HCT116 (cell line): Measurements from ENCODE around the gene ZNF576. TPM values are rescaled to one million over a fixed set of nuclear protein-coding genes. Genes with fewer than 3 reads are reported as not detected.

Experiments used
- ATAC-seq: fragments of 200-7000 bp; cut with Tn5 transposase; 2 replicates; pipeline ENCODE4 v1.9.1; 2020; ENCODE audit warnings: mild to moderate bottlenecking, moderate library complexity
- BruUV-seq: library from RNA; stranded (reverse); fragments of 400-500 nt; replicated peaks from 2 replicates; lab custom pipeline; 2021; lab: Mats Ljungman, UMichigan
- CTCF ChIA-PET: fragments of 300-600 bp; sonication (Branson Sonifier 250); formaldehyde crosslinking; loops from one replicate; lab custom pipeline; 2021; ENCODE audit warnings: antibody characterized with exemption; lab: Charles Lee
- POLR2A ChIA-PET: fragments of 300-600, 350-600 bp; sonication (Branson Sonifier 250); formaldehyde crosslinking; loops from one replicate; lab custom pipeline; 2021; ENCODE audit warnings: antibody characterized with exemption; lab: Charles Lee
- RAD21 ChIA-PET, 2 experiments: fragments of 300-600 bp; sonication (Branson Sonifier 250); formaldehyde crosslinking; loops; one replicate each; lab custom pipeline; 2023; ENCODE audit warnings: low total read pairs in 2 of 2; ENCODE audit not compliant: uncharacterized antibody in 2 of 2, unreplicated experiment in 2 of 2, low non-redundant PET in 1 of 2; lab: Charles Lee
- DNase-seq: peaks from one replicate; pipeline ENCODE4 v3.0.0-alpha.2; 2010; ENCODE audit warnings: low read depth, low spot score
- H2AFZ ChIP-seq: fragments of 200-600 bp; shearing (Covaris generic), sonication (generic); 2 replicates; pipeline ENCODE4 v1.6.1; 2017; ENCODE audit warnings: low read depth, mixed run types, mixed read lengths, antibody characterized with exemption, low read length; ENCODE audit not compliant: poor library complexity, severe bottlenecking
- H3K27ac ChIP-seq: 2 replicates; pipeline ENCODE4 v1.5.1; 2012; ENCODE audit warnings: low read depth, low read length
- H3K27me3 ChIP-seq: fragments of 200-600 bp; sonication (generic); 2 replicates; pipeline ENCODE4 v1.6.1; 2016; ENCODE audit warnings: mixed run types, low read length, mixed read lengths; ENCODE audit not compliant: insufficient read depth
- H3K36me3 ChIP-seq, 2 experiments: fragments of 200-500 bp in 1 of 2; fragments of 200-600 bp in 1 of 2; sonication (Bioruptor generic) in 1 of 2; sonication (generic) in 1 of 2; 2 replicates each; pipeline versions ENCODE4 v1.5.1 to v1.6.1; 2014 to 2016; ENCODE audit warnings: low read length in 2 of 2, inconsistent platforms in 1 of 2, mixed read lengths in 1 of 2, mixed run types in 1 of 2; ENCODE audit not compliant: insufficient read depth in 2 of 2, control insufficient read depth in 1 of 2
- H3K4me1 ChIP-seq, 2 experiments: fragments of 200-600 bp in 1 of 2; sonication (generic) in 1 of 2; 2 replicates each; pipeline versions ENCODE4 v1.5.1 to v1.6.1; 2012 to 2017; ENCODE audit warnings: low read length in 2 of 2, inconsistent platforms in 1 of 2, mild to moderate bottlenecking in 1 of 2, mixed read lengths in 1 of 2, mixed run types in 1 of 2, moderate library complexity in 1 of 2; ENCODE audit not compliant: insufficient read depth in 2 of 2, control insufficient read depth in 1 of 2
- H3K4me2 ChIP-seq: fragments of 200-600 bp; sonication (generic); 2 replicates; pipeline ENCODE4 v1.6.1; 2017; ENCODE audit warnings: mixed run types, low read length, mixed read lengths
- H3K4me3 ChIP-seq, 2 experiments: fragments of 200-600 bp in 1 of 2; sonication (generic) in 1 of 2; replicated peaks in 1 of 2; 2 replicates each; pipeline ENCODE4 v1.5.1; 2011 to 2016; ENCODE audit warnings: low read length in 2 of 2, control low read depth in 1 of 2, low read depth in 1 of 2, mild to moderate bottlenecking in 1 of 2, mixed read lengths in 1 of 2, mixed run types in 1 of 2
- H3K79me2 ChIP-seq: fragments of 200-600 bp; sonication (generic); 2 replicates; pipeline ENCODE4 v1.6.1; 2017; ENCODE audit warnings: mild to moderate bottlenecking, mixed run types, low read length, moderate library complexity, mixed read lengths; ENCODE audit not compliant: insufficient read depth
- H3K9ac ChIP-seq: fragments of 200-600 bp; sonication (generic); 2 replicates; pipeline ENCODE4 v1.6.1; 2016; ENCODE audit warnings: low read length, mixed read lengths
- H3K9me2 ChIP-seq: fragments of 200-600 bp; sonication (generic), shearing (Covaris generic); 2 replicates; pipeline ENCODE4 v1.6.1; 2017; ENCODE audit warnings: mixed run types, mild to moderate bottlenecking, moderate library complexity; ENCODE audit not compliant: insufficient read depth
- H3K9me3 ChIP-seq, 2 experiments: fragments of 200-500 bp in 1 of 2; fragments of 200-600 bp in 1 of 2; sonication (Bioruptor generic) in 1 of 2; sonication (generic) in 1 of 2; 2 replicates each; pipeline ENCODE4 v1.6.1; 2014 to 2017; ENCODE audit warnings: low read length in 2 of 2, mixed read lengths in 2 of 2, inconsistent platforms in 1 of 2, low read depth in 1 of 2, mild to moderate bottlenecking in 1 of 2, mixed run types in 1 of 2, moderate library complexity in 1 of 2; ENCODE audit not compliant: control insufficient read depth in 1 of 2, insufficient read depth in 1 of 2
- H4K20me1 ChIP-seq: fragments of 200-600 bp; sonication (generic), shearing (Covaris generic); 2 replicates; pipeline ENCODE4 v1.6.1; 2017; ENCODE audit warnings: mixed run types, mild to moderate bottlenecking, moderate library complexity; ENCODE audit not compliant: insufficient read depth
- CEBPB ChIP-seq: IDR thresholded peaks from 2 replicates; pipeline ENCODE4 v1.6.1; 2012; ENCODE audit warnings: low read depth
- EZH2 ChIP-seq: fragments of 200-600 bp; sonication (generic); IDR thresholded peaks from 2 replicates; pipeline ENCODE4 v1.6.1; 2017; ENCODE audit warnings: antibody characterized with exemption, mixed run types
- EZH2phosphoT487 ChIP-seq: fragments of 200-600 bp; IDR thresholded peaks from 2 replicates; pipeline ENCODE4 v1.6.1; 2018; ENCODE audit warnings: antibody characterized with exemption, borderline replicate concordance
- FOSL1 ChIP-seq: IDR thresholded peaks from 2 replicates; pipeline ENCODE4 v1.6.1; 2012; ENCODE audit warnings: low read depth
- POLR2A ChIP-seq: IDR thresholded peaks from 2 replicates; pipeline ENCODE4 v1.7.0; 2011; ENCODE audit warnings: borderline replicate concordance; ENCODE audit not compliant: insufficient read depth, insufficient read length; ENCODE audit errors: extremely low read depth
- POLR2AphosphoS5 ChIP-seq: IDR thresholded peaks from 2 replicates; pipeline ENCODE4 v1.6.1; 2011; ENCODE audit warnings: mild to moderate bottlenecking, low read depth, low read length, moderate library complexity
- ZFX ChIP-seq: fragments of 450-650 bp; IDR thresholded peaks from 2 replicates; pipeline ENCODE4 v1.6.1; 2017
- intact Hi-C: fragments of 100-400 bp; cut with micrococcal nuclease; formaldehyde crosslinking; loops from 2 replicates; pipeline ENCODE4 v1.10.0; 2022
- total RNA-seq: library from RNA; stranded (reverse); gene quantifications from one replicate; pipeline ENCODE4 v1.2.1, GENCODE V29; 2021; ENCODE audit not compliant: unreplicated experiment
- TF ChIP-seq, protein P1 (sequence below), 3 experiments: fragments of 200-600 bp in 1 of 3; sonication (generic) in 1 of 3; IDR thresholded peaks in 2 of 3; conservative IDR thresholded peaks in 1 of 3; 2 replicates each; pipeline ENCODE4 v1.5.1; 2012 to 2017; ENCODE audit warnings: low read depth in 2 of 3, low read length in 2 of 3, antibody characterized with exemption in 1 of 3, borderline replicate concordance in 1 of 3, control low read depth in 1 of 3, mild to moderate bottlenecking in 1 of 3, mixed read lengths in 1 of 3, mixed run types in 1 of 3, moderate library complexity in 1 of 3; ENCODE audit not compliant: insufficient read depth in 1 of 3
- TF ChIP-seq, protein P2 (sequence below): IDR thresholded peaks from 2 replicates; pipeline ENCODE4 v1.6.1; 2012
- TF ChIP-seq, protein P3 (sequence below): IDR thresholded peaks from 2 replicates; pipeline ENCODE4 v1.6.1; 2012; ENCODE audit warnings: low read depth
- TF ChIP-seq, protein P4 (sequence below): IDR thresholded peaks from 2 replicates; pipeline ENCODE4 v1.6.1; 2012

Gene ZNF576
- total RNA-seq, 1 experiment from 2014 or later = 11.2 TPM

DNA sequence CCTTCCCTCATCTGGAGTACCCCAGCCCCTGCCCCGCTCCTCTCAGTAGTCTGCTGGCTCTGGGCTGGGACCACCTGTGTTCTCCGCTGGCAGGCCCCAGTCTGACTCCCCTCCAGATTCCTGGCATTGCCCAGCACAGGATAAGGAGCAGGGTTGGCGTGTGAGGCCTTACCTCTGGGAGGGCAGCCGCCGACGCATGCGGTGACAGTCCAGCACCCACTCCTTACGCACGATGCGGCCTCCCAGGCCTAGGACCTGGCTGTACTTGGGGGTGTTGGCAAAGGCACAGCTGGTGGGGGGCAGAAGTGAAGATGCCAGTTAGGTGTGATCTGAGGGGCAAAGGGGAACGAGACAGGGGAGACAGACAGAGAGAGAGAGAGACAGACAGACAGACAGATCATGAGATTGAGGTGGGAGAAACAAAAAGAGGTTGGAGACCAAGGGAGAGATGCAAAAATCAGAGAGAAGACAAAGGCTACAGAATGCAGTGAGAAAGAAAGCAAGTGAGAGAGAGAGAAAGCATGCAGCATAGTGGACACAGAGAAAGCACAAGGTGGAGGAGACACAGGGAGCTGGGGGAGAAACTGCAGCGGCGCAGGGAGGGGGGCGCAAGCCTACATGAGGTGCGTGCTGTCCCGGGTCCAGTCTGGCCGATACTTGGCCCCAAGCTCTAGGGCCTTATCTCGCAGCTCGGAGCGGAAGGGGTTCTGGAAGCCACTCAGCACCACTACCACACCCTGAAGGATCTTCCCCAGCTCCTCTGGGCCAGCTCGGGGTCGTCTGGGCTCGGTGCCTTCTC lies 44.8 kb upstream of the ZNF576 start (continued):
- TF ChIP-seq, protein P1, sequence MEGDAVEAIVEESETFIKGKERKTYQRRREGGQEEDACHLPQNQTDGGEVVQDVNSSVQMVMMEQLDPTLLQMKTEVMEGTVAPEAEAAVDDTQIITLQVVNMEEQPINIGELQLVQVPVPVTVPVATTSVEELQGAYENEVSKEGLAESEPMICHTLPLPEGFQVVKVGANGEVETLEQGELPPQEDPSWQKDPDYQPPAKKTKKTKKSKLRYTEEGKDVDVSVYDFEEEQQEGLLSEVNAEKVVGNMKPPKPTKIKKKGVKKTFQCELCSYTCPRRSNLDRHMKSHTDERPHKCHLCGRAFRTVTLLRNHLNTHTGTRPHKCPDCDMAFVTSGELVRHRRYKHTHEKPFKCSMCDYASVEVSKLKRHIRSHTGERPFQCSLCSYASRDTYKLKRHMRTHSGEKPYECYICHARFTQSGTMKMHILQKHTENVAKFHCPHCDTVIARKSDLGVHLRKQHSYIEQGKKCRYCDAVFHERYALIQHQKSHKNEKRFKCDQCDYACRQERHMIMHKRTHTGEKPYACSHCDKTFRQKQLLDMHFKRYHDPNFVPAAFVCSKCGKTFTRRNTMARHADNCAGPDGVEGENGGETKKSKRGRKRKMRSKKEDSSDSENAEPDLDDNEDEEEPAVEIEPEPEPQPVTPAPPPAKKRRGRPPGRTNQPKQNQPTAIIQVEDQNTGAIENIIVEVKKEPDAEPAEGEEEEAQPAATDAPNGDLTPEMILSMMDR (IDR thresholded peaks at IDR 0.05 in 2 of 3, conservative IDR thresholded peaks at IDR 0.05 in 1 of 3; ENCODE audit: borderline replicate concordance in 1 of 3, insufficient read depth in 1 of 3, low read depth in 2 of 3, low read length in 2 of 3) = no peak

DNA sequence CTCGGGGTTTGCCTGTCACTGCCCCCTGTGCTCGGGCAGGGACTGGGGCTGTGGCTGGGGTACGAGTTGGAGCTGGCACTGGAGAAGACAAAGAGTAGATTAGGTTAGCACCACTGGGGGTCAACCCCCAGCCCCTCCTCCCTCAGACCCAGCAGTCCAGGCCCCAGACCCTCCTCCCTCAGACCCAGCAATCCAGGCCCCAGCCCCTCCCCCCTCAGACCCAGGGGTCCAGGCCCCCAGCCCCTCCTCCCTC lies 44.3 kb upstream of the ZNF576 start:
- H3K79me2 ChIP-seq = no peaks in the 10 kb centered on the region
- TF ChIP-seq FOSL1 = no peak
- TF ChIP-seq, protein P2, sequence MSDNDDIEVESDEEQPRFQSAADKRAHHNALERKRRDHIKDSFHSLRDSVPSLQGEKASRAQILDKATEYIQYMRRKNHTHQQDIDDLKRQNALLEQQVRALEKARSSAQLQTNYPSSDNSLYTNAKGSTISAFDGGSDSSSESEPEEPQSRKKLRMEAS = no peak
- TF ChIP-seq POLR2A = no peak
- no peak for TF ChIP-seq EZH2phosphoT487
- no peak for TF ChIP-seq CEBPB
- TF ChIP-seq, protein P1 (IDR thresholded peaks at IDR 0.05 in 2 of 3, conservative IDR thresholded peaks at IDR 0.05 in 1 of 3; ENCODE audit: borderline replicate concordance in 1 of 3, insufficient read depth in 1 of 3, low read depth in 2 of 3, low read length in 2 of 3) = no peak
- TF ChIP-seq, protein P3, sequence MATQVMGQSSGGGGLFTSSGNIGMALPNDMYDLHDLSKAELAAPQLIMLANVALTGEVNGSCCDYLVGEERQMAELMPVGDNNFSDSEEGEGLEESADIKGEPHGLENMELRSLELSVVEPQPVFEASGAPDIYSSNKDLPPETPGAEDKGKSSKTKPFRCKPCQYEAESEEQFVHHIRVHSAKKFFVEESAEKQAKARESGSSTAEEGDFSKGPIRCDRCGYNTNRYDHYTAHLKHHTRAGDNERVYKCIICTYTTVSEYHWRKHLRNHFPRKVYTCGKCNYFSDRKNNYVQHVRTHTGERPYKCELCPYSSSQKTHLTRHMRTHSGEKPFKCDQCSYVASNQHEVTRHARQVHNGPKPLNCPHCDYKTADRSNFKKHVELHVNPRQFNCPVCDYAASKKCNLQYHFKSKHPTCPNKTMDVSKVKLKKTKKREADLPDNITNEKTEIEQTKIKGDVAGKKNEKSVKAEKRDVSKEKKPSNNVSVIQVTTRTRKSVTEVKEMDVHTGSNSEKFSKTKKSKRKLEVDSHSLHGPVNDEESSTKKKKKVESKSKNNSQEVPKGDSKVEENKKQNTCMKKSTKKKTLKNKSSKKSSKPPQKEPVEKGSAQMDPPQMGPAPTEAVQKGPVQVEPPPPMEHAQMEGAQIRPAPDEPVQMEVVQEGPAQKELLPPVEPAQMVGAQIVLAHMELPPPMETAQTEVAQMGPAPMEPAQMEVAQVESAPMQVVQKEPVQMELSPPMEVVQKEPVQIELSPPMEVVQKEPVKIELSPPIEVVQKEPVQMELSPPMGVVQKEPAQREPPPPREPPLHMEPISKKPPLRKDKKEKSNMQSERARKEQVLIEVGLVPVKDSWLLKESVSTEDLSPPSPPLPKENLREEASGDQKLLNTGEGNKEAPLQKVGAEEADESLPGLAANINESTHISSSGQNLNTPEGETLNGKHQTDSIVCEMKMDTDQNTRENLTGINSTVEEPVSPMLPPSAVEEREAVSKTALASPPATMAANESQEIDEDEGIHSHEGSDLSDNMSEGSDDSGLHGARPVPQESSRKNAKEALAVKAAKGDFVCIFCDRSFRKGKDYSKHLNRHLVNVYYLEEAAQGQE = no peak
- TF ChIP-seq, protein P4, sequence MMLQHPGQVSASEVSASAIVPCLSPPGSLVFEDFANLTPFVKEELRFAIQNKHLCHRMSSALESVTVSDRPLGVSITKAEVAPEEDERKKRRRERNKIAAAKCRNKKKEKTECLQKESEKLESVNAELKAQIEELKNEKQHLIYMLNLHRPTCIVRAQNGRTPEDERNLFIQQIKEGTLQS = no peak
- TF ChIP-seq POLR2AphosphoS5 = no peak
- TF ChIP-seq ZFX = no peak
- TF ChIP-seq EZH2 = no peak
- ChIA-PET POLR2A (no interaction called here), RAD21 (no interaction called here), CTCF (no interaction called here)
- H3K27me3 ChIP-seq = no peaks in the 10 kb centered on the region
- peaks cover 5 to 10% of the 10 kb centered on the region in 2 experiments; a peak in 3 of 4 replicates for H3K36me3 ChIP-seq
- no peak overlapping the region for H3K27ac ChIP-seq
- no peaks in the 10 kb centered on the region for H3K9me2 ChIP-seq
- BruUV-seq = no TSS peak
- no peaks in the 10 kb centered on the region for H4K20me1 ChIP-seq
- H3K4me3 ChIP-seq = no peak overlapping the region
- no peak for ATAC-seq
- no peaks in the 10 kb centered on the region for H3K9me3 ChIP-seq
- no peak overlapping the region for H2AFZ ChIP-seq
- no peak for DNase-seq
- intact Hi-C loops = no loop called here
- H3K4me2 ChIP-seq = no peak overlapping the region
- no peaks in the 10 kb centered on the region for H3K4me1 ChIP-seq
- H3K9ac ChIP-seq = no peak overlapping the region
